Medulla oblongata (tissue), 1 donor: Measurements from ENCODE around the gene RHAG.

ENCODE experiments used
- DNase-seq: peaks from one replicate; pipeline ENCODE4 v3.0.0-alpha.2; 2015; ENCODE audit errors: extremely low spot score

Gene RHAG

DNA sequence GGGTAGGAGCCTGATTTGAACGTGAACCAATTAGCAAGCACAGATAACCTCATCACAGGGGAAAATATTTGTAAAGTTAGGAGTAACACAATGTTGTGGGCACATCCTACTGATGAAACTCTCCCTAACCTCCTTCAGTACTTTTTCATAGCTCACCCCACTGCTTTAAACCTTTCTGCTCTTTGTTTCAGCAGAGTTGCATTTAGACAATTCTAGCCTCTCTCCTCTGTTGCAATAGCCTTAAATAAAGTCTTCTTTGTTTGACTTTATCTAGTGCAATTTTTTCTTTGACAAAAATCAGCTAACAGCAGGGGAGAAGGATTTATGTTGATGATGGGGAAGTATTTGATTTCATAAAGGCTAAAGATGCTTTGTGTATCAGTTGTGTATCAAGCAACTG lies 72.1 kb downstream of the RHAG start:
- DNase-seq: no peak

DNA sequence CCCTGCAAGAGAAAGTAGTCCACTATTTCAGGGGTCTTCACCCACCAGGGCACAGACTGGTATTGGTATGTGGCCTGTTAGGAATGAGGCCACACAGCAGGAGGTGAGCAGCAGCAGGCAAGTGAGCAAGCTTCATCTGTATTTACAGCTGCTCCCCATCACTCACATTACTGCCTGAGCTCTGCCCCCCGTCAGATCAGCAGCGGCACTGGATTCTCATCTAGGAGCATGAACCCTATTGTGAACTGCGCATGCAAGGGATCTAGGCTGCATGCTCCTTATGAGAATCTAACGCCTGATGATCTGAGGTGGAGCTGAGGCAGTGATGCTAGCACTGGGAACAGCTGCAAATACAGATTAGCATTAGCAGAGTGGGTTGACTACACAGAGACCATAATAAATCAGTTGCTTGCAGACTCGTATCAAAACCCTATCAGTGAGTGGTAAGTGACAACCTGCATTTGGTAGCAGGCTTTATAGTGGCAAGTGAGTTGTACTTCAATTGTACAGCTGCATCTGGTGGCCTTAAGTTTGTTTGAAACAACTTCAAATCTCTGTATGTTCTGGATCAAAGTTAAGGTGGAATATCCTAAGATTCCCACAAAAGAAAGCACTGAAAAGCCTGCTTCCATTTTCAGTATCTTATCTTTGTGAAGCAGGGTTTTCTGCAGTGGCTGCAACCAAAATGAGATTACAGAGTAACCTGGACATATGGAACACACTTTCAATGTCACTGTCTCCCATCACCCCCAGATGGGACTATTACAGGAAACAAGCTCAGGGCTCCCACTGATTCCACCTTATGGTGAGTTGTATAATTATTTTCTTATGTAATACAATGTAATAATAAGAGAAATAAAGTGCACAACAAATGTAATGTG lies 73.4 kb downstream of the RHAG start:
- DNase-seq: no peak

DNA sequence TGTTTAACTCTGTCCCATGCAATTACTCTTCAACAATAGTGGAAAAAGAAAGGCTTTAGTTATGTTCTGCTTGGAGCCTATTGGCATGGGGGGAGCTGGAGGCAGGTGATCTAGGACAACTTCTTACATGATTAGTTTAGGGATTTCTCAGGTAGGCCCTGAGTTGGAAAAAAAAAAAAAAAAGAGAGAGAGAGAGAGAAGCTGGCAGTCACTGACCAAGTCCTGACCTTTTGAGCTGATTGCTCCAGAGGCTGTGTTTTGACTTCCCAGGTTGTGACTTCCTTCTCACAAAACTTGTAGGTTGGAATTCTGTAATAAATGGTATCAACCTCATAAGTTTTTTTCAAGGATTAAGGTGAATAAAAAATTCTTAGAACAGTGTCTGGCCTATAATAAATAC lies 78.4 kb downstream of the RHAG start:
- no peak for DNase-seq

DNA sequence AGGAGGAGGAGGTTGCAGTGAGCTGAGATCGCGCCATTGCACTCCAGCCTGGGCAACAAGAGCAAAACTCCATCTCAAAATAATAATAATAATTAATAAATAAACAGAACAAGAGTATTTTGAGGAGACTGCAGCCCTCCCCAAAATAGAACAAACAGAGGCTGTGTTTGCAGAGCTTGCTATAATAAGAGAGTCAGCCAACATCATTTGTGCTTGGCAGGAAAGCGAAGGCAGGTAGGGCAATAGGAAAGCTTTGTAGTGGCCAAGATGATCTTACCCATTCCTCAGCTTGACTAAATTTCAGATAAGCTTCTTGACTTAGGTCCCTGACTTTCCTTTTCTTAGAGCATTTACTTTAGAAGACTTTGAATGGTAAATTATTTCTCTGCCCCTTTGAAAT lies 79.5 kb downstream of the RHAG start:
- no peak for DNase-seq

DNA sequence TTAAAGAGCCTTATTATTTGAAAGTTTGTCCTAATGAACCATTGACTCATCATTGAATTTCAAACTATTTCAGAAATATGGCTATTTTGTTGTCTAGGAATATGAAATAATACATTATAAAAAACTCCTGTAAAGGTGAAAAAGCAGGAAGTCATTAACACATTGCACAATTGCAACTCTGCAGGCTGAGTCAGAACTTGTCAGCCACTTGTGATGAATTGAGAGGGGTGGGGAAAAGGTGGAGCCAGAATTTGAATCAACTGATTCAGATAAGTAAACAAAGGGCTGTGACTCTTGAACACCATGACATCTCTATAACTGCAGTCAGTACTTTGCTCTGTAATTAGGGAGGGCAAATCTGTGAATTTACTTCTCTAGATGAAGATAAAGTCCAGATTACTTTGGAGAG lies 80.2 kb downstream of the RHAG start:
- DNase-seq: no peak

DNA sequence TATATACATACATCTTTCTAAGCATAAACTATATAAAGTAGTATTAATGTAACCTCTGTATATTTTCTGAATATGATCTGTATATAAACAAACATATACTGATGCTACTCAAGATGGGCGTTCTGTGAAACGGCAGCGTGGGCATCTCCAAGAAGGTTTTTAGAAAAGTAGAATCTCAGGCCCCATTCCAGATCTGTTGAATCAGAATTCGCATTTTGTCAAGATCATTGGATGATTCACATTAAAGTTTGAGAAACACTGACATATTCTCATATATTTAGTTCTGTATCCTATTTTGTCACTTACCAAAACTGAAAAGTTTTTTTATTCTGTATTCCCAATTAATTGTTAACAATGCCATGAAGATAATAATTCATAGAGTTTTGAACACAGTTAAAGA lies 80.7 kb downstream of the RHAG start:
- DNase-seq: no peak
